ENCODE measurements around the gene SUN3. TPM values are rescaled to one million over a fixed set of nuclear protein-coding genes. Genes with fewer than 3 reads are reported as not detected.

SUN3 gene
- total and polyA plus RNA-seq, 2 donors from 2014 or later: 0.54 TPM; not detected in 1

DNA sequence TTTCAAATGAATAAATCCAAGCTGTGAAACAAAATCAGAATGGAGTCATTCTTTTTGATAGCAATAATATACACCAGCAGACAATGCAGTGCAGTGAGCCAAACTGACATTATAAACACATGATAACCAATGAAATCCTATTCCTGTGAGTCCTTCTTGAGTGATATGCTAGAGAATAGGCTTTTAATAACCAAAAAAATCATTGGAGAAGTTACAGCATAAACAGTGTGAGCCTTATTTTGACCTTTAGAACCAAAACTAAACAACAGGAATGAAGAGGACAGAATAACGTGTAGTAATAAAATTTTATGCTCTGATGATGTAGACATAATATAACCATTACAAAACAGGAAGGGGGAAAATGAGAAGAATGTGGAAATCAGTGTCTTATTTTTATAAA lies 58.1 kb downstream of the SUN3 start:
- Histone ChIP-seq H3K9ac (ENCODE audit: low read length in 3 of 3) (no peak overlapping the region), H3K9me3 (ENCODE audit: control insufficient read depth in 2 of 3, insufficient read depth in 1 of 3, low read length in 3 of 3) (no peaks in the 10 kb centered on the region), H3K4me3 (ENCODE audit: low read length in 3 of 3) (no peak overlapping the region), H3K36me3 (ENCODE audit: control insufficient read depth in 2 of 3, insufficient read depth in 3 of 3, low read length in 3 of 3) (peaks cover 11 to 49% (median 31%) of the 10 kb centered on the region in 3 donors), H3K4me1 (ENCODE audit: control insufficient read depth in 2 of 3, insufficient read depth in 2 of 3, low read depth in 1 of 3, low read length in 3 of 3) (no peaks in the 10 kb centered on the region), H3K27ac (ENCODE audit: low read depth in 2 of 2, low read length in 2 of 2) (peak overlapping the region in 1 of 2 donors; percentile 66), H3K27me3 (ENCODE audit: control insufficient read depth, insufficient read depth, low read length) (no peaks in the 10 kb centered on the region)
- DNase-seq (no peak), FAIRE-seq (no peak)
- intact Hi-C loops (cut with DNase I): no loop called here
- TF ChIP-seq, protein P1, sequence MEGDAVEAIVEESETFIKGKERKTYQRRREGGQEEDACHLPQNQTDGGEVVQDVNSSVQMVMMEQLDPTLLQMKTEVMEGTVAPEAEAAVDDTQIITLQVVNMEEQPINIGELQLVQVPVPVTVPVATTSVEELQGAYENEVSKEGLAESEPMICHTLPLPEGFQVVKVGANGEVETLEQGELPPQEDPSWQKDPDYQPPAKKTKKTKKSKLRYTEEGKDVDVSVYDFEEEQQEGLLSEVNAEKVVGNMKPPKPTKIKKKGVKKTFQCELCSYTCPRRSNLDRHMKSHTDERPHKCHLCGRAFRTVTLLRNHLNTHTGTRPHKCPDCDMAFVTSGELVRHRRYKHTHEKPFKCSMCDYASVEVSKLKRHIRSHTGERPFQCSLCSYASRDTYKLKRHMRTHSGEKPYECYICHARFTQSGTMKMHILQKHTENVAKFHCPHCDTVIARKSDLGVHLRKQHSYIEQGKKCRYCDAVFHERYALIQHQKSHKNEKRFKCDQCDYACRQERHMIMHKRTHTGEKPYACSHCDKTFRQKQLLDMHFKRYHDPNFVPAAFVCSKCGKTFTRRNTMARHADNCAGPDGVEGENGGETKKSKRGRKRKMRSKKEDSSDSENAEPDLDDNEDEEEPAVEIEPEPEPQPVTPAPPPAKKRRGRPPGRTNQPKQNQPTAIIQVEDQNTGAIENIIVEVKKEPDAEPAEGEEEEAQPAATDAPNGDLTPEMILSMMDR (IDR thresholded peaks at IDR 0.05; ENCODE audit: borderline replicate concordance, extremely low read depth, insufficient read depth): no peak

DNA sequence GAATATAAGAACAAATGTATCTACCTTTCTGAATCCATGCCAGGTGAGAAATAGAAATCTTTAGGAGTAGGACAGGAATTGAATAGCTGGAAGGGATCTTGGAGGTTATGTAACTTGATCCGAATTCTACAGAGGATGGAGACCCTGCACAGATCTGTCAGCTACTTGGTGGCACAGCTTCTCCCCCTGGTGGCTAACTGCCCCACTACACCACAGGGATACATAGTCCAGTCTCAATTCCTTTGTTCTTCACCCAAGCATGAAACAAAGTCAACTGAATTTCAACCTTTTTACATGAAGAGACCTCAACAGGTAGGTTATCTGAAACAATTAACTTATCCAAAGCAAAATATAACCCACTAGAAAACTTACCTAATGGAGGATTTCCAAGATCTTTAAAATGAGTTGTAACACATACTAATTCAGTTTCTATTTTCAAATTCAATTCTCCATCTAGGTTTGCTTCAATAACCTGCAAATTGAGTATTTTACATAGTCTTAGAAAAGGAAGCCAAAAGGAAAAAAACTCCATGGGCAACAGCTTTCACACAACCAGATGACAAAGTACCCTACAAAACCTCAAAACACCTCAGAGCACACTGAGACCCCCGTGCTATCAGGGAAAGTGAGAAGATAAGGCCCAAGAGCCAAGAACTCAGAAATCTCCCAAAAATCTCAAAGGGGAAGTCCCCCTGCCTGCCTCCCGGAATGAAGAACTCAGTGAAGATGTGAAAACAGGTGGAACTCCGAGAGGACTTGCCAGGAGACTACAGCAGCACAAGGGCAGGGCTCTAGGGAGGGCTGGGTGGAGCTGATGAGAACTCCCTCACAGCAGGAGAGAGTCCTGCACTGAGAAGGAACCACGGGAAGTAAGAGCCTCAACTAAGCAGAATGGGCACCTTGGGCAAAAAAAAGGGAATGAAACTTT lies 59.8 kb downstream of the SUN3 start:
- Histone ChIP-seq H3K4me1 (ENCODE audit: control insufficient read depth in 2 of 3, insufficient read depth in 2 of 3, low read depth in 1 of 3, low read length in 3 of 3) (no peaks in the 10 kb centered on the region), H3K27ac (ENCODE audit: low read depth in 2 of 2, low read length in 2 of 2) (no peak overlapping the region), H3K9me3 (ENCODE audit: control insufficient read depth in 2 of 3, insufficient read depth in 1 of 3, low read length in 3 of 3) (no peaks in the 10 kb centered on the region), H3K4me3 (ENCODE audit: low read length in 3 of 3) (no peak overlapping the region), H3K27me3 (ENCODE audit: control insufficient read depth, insufficient read depth, low read length) (no peaks in the 10 kb centered on the region), H3K9ac (ENCODE audit: low read length in 3 of 3) (no peak overlapping the region), H3K36me3 (ENCODE audit: control insufficient read depth in 2 of 3, insufficient read depth in 3 of 3, low read length in 3 of 3) (peaks cover 10 to 51% (median 42%) of the 10 kb centered on the region in 3 donors)
- TF ChIP-seq, protein P1 (IDR thresholded peaks at IDR 0.05; ENCODE audit: borderline replicate concordance, extremely low read depth, insufficient read depth): peak; percentile 66
- intact Hi-C loops (cut with DNase I): no loop called here
- DNase-seq (peak in 4 of 5 donors; percentile 86 to 91 (median 88)), FAIRE-seq (no peak)

DNA sequence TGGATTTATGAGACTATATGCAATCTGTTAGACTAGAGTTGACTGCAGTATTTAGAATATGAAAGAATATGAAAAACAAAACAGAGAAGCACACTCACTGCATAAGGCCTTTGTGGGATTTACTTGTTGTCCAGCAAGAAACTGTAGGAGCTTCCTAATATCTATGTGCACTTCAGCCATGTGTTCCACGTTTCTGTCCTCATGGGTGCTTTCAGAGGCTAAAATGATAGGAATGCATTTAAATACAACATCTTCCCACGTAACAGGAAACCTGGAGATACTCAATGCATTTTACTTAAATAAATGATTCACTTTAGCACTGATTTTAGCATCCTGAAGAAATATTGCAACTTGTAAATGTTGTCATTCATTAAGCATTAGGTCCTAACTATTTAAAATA lies 61.2 kb downstream of the SUN3 start:
- H3K27ac ChIP-seq (ENCODE audit: low read depth in 2 of 2, low read length in 2 of 2): no peak overlapping the region
- H3K9ac ChIP-seq (ENCODE audit: low read length in 3 of 3): no peak overlapping the region
- no peaks in the 10 kb centered on the region for H3K9me3 ChIP-seq (ENCODE audit: control insufficient read depth in 2 of 3, insufficient read depth in 1 of 3, low read length in 3 of 3)
- DNase-seq (no peak), FAIRE-seq (no peak)
- TF ChIP-seq, protein P1 (IDR thresholded peaks at IDR 0.05; ENCODE audit: borderline replicate concordance, extremely low read depth, insufficient read depth): no peak
- H3K4me3 ChIP-seq (ENCODE audit: low read length in 3 of 3): no peak overlapping the region
- intact Hi-C loops (cut with DNase I): no loop called here
- H3K36me3 ChIP-seq (ENCODE audit: control insufficient read depth in 2 of 3, insufficient read depth in 3 of 3, low read length in 3 of 3): peaks cover 8 to 41% (median 41%) of the 10 kb centered on the region in 3 donors
- no peaks in the 10 kb centered on the region for H3K4me1 ChIP-seq (ENCODE audit: control insufficient read depth in 2 of 3, insufficient read depth in 2 of 3, low read depth in 1 of 3, low read length in 3 of 3)
- H3K27me3 ChIP-seq (ENCODE audit: control insufficient read depth, insufficient read depth, low read length): no peaks in the 10 kb centered on the region
